Effector memory CD4-positive, alpha-beta T cell (primary cell): ENCODE data around the gene DHRS4L2.
"Not testable (repeated sequence)": the region's sequence is repeated elsewhere in the genome, so short reads cannot be mapped to it uniquely, and the experiment has no call there.

Experiments used
- DNase-seq, 3 donors: peaks; one replicate each; pipeline ENCODE4 v3.0.0-alpha.2; 2020
- H3K27ac ChIP-seq: 2 replicates; pipeline ENCODE4 v1.7.0; 2013; ENCODE audit warnings: mild to moderate bottlenecking, low read length, moderate library complexity; ENCODE audit not compliant: insufficient read depth, poor library complexity, severe bottlenecking
- H3K27me3 ChIP-seq: replicated peaks from 2 replicates; pipeline ENCODE4 v1.7.0; 2013; ENCODE audit warnings: mild to moderate bottlenecking, low read length; ENCODE audit not compliant: insufficient read depth, control insufficient read depth, poor library complexity, severe bottlenecking
- H3K36me3 ChIP-seq: 2 replicates; pipeline ENCODE4 v1.7.0; 2013; ENCODE audit warnings: mild to moderate bottlenecking, low read length, moderate library complexity; ENCODE audit not compliant: control insufficient read depth, insufficient read depth
- H3K4me1 ChIP-seq: 2 replicates; pipeline ENCODE4 v1.7.0; 2013; ENCODE audit warnings: low read length, mild to moderate bottlenecking; ENCODE audit not compliant: control insufficient read depth, insufficient read depth, poor library complexity, severe bottlenecking
- H3K4me3 ChIP-seq: 2 replicates; pipeline ENCODE4 v1.7.0; 2013; ENCODE audit warnings: low read length, low read depth, mild to moderate bottlenecking; ENCODE audit not compliant: insufficient read depth, poor library complexity, severe bottlenecking
- H3K9me3 ChIP-seq: 2 replicates; pipeline ENCODE4 v1.7.0; 2013; ENCODE audit warnings: mild to moderate bottlenecking, low read length, moderate library complexity; ENCODE audit not compliant: control insufficient read depth

DHRS4L2 gene

DNA sequence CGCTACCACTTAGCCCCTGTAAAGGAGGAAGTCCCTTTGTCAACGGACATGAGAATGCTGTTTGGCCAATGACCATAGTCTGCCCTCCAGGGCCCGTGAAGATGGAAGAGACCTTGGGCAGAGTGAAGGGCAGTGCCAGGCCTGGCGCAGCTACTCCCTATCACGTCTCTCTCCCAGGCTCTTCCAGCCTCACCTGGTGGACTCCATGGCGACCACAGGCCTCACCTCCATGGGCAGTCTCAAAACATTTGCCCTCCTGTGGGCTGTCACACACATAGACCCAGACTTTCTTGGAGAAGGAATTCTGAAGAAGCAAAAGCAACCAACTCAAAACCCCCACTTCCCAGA lies 35.6 kb upstream of the DHRS4L2 start:
- Histone ChIP-seq H3K4me3 (peak overlapping the region; percentile 85), H3K27ac (peak overlapping the region; percentile 66)
- DNase-seq, H3K9me3 ChIP-seq, H3K36me3 ChIP-seq, H3K4me1 ChIP-seq, H3K27me3 ChIP-seq: not testable (repeated sequence)

DNA sequence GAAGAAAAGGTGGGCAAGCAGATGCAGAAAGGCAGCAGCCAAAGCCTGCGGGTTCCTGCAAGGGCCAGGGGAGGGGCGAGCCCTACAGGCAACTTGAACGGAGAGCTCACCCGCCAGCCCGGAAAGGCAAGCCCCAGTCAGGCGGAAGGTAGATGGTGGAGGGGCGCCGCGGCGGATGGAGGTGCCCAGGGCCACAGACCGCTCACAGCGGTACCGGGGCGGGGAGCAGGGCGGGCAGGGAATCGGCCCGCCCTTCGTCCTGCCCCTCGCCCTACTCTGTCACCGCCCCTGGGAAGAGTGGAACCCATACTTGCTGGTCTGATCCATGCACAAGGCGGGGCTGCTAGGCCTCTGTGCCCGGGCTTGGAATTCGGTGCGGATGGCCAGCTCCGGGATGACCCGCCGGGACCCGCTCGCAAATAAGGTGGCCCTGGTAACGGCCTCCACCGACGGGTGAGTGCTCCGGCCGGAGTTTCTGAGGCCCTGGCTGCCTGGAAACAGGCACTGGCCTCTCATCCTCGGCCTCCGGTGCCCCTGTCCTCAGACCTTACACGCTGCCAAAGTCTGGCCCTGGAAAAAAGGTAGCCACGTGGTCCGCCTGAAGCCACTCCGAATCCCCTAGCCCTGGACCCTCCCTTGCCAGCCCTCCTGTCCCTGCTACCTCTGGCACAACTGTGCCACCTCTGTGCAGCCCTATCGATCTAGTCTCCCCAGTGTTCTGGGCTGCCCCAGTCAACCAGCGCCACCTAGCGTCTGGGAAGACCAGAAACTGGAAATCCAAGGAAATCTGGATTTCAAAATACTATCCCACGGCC lies 35.1 kb upstream of the DHRS4L2 start, which contains the start of gene DHRS4:
TSS of gene DHRS4 (plus strand) at position 307 of the 815 bp plus-strand sequence. CDS start at position 326, 19 bp downstream.
- Histone ChIP-seq H3K36me3 (no peaks in the 10 kb centered on the region), H3K27ac (peak within 1 kb of the TSS; percentile 66), H3K4me1 (peaks cover 9% of the 10 kb centered on the region), H3K9me3 (no peaks in the 10 kb centered on the region), H3K4me3 (peak within 1 kb of the TSS; percentile 85), H3K27me3 (no peaks in the 10 kb centered on the region)
- DNase-seq, result peak; percentile 66 to 73 (median 73)

DNA sequence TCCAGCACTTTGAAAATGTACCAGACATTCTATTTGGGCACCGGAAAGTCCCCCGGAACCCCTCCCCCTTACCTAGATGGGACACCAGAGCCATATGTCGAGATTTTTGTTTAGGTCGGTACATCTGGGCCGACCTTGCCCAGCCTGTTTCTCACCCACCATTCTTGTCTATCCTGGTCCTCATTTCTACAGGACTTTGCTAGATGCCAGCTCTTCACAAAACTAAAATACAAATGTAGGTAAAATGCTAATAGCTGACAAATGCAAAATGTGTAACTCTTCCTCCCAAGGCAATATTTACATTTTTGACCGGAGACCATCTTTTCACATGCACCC lies 34.5 kb upstream of the DHRS4L2 start:
- H3K4me3 ChIP-seq, result peak overlapping the region; percentile 85
- not testable (repeated sequence) for DNase-seq, H3K9me3 ChIP-seq, H3K27me3 ChIP-seq, H3K36me3 ChIP-seq, H3K4me1 ChIP-seq
- H3K27ac ChIP-seq, result peak overlapping the region; percentile 66

DNA sequence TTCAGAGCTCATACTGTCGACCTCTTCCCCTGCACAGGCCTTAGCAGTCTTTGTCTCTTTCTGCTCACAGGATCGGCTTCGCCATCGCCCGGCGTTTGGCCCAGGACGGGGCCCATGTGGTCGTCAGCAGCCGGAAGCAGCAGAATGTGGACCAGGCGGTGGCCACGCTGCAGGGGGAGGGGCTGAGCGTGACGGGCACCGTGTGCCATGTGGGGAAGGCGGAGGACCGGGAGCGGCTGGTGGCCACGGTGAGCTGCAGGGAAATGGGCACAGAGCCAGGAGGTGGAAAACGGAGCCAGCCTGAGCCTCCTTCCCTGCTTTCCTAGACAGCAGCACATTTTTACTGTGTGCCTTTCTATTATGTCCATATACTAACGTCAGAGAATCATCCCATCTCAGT lies 33.8 kb upstream of the DHRS4L2 start:
- H3K27ac ChIP-seq, DNase-seq, H3K36me3 ChIP-seq, H3K27me3 ChIP-seq, H3K9me3 ChIP-seq, H3K4me3 ChIP-seq, H3K4me1 ChIP-seq: not testable (repeated sequence)

DNA sequence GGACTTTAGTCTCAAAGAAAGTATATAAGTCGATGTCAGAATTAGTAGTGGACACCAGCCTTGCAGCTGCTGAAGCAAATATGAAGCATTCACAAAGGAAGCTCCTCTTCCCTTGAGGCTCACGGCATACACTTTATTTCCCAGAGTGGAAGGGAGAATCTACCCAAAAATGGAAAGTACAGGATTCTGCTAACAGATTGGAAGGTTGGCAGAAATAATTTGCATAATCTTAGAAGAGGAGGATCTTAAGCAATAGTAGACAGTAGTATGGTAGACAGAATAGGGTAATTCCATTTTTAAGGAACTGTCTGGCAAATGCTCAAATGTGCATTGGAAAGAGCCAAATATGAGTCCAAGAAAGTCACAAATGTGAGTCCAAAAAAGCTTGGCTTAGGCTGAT lies 32.9 kb upstream of the DHRS4L2 start:
- H3K36me3 ChIP-seq, H3K27me3 ChIP-seq, H3K4me3 ChIP-seq, DNase-seq, H3K27ac ChIP-seq, H3K9me3 ChIP-seq, H3K4me1 ChIP-seq: not testable (repeated sequence)

DNA sequence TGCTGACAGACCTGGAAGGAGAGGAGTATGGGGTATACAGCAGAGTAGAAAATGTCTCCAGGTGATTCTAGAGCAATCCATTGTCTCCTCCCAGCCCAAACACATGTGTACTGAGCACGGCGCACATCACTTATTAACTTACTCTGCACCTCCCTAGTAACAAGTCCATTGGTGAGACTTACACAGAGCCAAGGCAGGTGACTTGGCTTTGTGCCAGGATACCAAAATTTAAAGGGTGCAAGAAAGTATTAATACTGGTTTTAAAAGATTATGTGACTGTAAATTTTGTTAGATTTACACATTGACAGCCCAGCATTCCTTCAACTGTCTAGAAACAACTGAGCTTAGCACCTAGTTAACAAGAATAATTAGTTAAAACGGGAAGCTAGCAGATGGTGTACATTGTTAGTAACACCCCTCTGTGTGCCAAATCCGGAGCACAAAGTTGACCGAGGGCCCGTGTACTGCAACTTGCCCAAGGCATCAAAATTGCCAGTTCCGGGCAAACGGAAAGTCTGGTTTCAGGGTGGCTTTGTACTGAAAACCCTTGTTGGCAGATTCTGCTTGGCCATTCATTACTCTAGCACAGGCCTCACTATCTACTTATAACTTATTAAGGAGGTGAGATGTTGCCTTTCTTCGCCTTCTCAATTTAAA lies 30.7 kb upstream of the DHRS4L2 start:
- not testable (repeated sequence) for DNase-seq, H3K27me3 ChIP-seq, H3K4me1 ChIP-seq, H3K9me3 ChIP-seq, H3K27ac ChIP-seq, H3K4me3 ChIP-seq, H3K36me3 ChIP-seq

DNA sequence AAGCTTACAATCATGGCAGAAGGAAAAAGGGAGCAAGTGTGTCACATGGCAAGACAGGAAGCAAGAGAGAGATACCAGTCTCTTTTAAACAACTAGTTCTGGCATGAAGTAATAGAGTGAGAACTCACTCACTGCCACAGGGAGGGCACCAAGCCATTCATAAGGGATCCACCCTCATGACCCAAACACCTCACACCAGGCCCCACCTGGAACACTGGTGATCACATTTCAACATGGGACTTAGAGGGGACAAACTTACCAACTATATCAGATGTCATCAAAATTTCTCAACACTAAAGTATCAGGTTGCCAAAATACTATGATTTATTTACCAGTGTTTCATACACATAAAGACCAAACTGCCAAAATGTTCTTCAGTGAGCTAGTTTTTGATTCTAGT lies 27.8 kb upstream of the DHRS4L2 start:
- H3K4me1 ChIP-seq, H3K27me3 ChIP-seq, DNase-seq, H3K9me3 ChIP-seq, H3K27ac ChIP-seq, H3K4me3 ChIP-seq, H3K36me3 ChIP-seq: not testable (repeated sequence)

DNA sequence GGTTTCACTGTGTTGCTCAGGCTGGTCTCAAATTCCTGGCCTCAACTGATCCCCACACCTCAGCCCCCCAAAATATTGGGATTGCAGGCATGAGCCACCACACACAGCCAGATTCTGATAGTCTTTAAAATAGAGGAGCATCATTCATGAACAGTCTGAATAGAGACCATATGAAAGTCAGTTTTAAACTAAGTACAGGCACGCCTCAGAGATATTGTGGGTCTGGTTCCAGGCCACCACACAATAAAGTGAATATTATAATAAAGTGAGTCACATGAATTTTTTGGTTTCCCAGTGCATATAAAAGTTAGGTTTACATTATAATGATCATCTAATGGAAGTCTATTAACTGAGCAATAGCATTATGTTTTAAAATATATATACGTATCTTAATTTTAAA lies 27.0 kb upstream of the DHRS4L2 start:
- H3K36me3 ChIP-seq, H3K27ac ChIP-seq, H3K27me3 ChIP-seq, H3K9me3 ChIP-seq, H3K4me1 ChIP-seq, H3K4me3 ChIP-seq, DNase-seq: not testable (repeated sequence)

DNA sequence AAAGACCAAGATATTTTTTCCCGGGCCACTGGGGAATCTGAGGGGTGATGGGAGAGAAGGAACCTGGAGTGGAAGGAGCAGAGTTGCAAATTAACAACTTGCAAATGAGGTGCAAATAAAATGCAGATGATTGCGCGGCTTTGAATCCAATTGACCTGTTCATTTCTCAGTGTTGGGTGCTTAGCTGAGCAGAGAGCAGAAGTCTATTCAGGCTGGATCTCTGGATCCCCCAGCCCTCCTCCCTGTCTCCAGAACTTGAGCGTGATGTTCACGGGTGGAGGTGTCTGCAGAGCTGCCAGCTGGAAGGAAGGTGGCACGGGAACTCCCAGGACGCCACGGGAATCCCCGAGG lies 19.6 kb upstream of the DHRS4L2 start:
- H3K4me1 ChIP-seq, H3K27me3 ChIP-seq, H3K27ac ChIP-seq, DNase-seq, H3K36me3 ChIP-seq, H3K9me3 ChIP-seq: not testable (repeated sequence)
- peak overlapping the region; percentile 35 for H3K4me3 ChIP-seq

DNA sequence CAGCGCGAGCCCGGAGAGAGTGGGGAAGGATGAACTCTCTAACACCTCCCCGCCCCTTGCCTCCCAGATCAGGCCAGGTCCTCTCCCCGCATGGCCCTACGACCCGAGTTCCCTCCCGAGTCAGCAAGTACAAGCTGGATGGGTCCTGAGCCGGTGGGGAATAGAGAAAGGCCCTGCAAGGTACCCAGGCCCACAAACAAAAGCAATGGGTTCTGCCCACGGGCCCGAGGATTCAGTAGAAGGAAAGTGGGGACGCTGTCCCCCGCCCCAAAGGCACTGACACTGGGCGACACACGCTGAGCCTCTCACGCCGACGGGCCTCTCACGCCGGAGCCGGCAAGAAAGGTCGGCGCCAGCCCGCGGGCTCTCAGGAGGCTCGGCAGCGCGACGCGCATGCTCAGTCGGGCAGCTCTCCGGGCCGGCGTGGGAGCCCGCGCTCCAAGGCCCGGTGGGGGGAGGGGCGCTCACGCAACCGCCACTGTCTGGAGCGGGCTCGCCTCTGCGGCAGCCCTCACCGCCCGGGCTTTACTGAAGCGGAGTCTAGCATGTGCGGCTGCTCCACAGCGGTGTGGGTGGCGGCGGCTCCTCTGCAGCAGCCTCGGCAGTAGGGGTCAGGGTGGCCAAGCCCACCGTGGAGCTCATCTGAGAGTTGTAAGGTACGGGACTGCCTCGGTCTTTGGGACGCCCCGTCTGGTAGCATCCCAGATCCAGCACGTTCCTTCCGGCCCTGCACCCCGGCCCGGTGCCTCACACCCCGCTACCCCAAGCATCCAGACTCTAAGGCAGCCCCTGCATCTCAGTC lies 19.0 kb upstream of the DHRS4L2 start:
- H3K4me3 ChIP-seq, result peak overlapping the region; percentile 35
- not testable (repeated sequence) for H3K27me3 ChIP-seq, H3K4me1 ChIP-seq, H3K27ac ChIP-seq, H3K9me3 ChIP-seq, H3K36me3 ChIP-seq
- peak; percentile 14 to 35 (median 31) for DNase-seq
